ENCODE measurements around the gene PLTP.
"Not testable (repeated sequence)": the region's sequence is repeated elsewhere in the genome, so short reads cannot be mapped to it uniquely, and the experiment has no call there.

Gene PLTP, protein sequence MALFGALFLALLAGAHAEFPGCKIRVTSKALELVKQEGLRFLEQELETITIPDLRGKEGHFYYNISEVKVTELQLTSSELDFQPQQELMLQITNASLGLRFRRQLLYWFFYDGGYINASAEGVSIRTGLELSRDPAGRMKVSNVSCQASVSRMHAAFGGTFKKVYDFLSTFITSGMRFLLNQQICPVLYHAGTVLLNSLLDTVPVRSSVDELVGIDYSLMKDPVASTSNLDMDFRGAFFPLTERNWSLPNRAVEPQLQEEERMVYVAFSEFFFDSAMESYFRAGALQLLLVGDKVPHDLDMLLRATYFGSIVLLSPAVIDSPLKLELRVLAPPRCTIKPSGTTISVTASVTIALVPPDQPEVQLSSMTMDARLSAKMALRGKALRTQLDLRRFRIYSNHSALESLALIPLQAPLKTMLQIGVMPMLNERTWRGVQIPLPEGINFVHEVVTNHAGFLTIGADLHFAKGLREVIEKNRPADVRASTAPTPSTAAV

DNA sequence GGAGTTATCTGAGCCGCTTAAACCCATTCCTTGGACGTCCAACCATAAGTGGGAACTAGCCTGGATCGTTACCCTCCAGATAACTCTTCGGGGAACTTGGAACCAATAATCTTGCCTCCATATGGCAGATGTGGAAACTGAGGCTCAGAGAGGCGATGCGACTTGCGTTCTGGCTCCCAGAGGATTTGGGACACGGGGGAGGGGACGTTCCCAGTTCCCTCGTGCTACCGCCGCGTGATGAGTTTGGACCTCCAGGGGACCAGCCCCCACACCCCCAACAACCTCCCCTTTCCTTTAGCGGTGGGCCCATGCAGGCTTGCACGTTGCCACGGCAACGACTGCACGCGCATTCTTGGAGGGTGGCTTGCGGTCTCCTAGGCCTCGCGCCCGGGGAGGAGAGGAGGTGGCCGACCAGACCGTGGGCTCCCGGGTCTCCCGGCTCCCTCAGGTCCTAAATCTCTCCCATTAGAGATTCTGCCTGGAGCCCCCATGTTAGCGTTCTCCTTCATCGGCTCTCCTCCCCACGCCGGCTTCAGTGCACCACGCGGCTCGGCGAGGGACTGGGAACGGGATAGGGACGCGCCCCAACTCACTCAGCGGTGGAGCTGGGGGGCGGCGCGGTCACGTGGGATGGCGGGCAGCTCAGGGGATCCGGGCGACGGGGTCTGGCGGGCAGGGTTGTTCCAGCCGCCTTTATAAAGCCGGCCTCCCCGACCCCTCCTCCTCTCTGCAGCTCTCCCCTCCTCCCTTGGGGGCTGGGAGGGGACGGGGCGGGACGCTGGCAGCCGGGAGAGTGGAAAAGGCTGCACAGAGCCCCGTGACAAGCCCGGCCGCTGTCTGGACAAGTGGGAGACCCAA is at the start of gene PLTP:
TSS of gene PLTP (minus strand) at position 670 of the 858 bp plus-strand sequence. CDS start 703 bp downstream, outside the sequence.
- DNase-seq (ENCODE audit: low read depth in 2 of 2), result no peak

GRCh38 chr20:45959956-45960630 is 48.1 kb upstream of the PLTP start:
- no peak for DNase-seq (ENCODE audit: low read depth in 2 of 2)

- no peak for DNase-seq (ENCODE audit: low read depth in 2 of 2)
Measured at GRCh38 chr20:45959126-45959525, 47.2 kb upstream of the PLTP start.

DNA sequence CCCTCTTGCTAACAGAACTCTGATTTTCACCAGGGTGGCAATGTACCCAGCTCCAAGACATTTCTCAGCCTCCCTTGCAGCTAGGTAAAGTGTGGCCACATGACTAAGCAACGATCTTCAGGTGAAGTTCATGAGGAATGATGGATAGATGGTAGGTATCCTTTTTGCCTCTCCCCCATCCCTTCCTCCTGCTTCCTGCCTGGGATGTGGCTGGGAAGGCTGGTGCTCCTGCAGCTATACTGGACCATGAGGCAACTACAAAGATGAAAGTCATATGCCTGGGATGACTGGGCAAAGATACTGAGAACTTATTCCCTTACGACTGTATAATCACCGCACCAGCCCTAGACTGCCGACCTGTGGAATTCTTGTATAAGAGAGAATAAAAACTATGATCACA is 46.6 kb upstream of the PLTP start:
- no peak for DNase-seq (ENCODE audit: low read depth in 2 of 2)

DNA sequence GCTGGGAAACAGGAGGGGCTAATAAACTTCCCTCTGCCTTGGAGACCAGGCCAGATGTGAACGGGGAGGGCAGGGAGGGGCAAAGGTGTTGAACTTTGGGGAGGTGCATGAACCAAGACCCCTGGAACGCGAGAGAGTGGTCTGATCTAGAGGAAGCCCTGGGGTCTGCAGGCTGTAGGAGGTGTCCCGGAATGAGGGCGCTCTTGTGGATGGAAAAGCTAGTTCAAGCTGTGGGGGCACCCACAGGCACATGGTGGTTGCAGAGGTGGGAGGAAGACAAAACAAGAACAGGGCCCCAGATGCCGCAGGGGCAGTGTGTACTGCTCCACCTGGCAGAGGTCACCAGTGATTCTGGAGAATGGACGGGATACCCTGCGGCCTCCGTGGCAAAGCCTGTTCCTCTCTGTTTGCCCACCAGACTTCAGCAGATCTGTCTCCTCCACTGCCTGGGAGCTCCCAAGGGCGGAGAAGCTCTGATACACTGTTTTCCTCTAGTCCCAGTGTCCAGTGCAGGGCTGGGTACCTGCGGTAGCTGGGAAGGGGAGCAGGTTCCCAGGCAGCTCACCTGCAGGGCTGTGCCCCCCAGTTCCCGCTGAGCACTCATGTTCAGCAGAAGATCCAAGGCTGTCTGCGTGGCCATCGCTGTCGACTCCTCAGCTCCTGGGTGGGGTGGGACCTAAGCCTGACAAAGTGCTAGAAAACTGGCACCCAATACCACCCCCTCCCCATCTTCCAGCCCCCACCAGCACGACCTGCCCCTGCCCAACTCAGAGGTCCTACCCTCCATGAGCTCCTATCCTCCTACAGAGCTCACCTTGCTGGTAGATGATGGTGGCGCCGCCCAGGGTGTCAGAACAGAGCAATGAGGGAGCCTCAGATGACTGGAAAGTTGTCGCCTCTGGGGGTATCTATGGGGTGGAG is 45.3 kb upstream of the PLTP start:
- DNase-seq (ENCODE audit: low read depth in 2 of 2), result no peak

DNA sequence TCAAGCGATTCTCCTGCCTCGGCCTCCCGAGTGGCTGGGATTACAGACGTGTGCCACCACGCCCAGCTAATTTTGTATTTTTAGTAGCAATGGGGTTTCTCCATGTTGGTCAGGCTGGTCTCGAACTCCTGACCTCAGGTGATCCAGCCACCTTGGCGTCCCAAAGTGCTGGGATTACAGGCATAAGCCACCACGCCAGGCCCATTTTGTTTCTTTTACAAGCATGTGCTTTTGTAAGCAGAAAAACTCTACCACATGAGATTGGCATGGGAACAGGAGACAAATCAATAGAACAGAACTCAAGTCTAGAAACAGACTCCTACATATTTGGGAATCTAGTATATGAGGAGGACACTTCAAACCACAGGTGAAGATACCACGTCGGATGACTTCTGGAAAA is 44.4 kb upstream of the PLTP start:
- not testable (repeated sequence) for DNase-seq (ENCODE audit: low read depth in 2 of 2)

GRCh38 chr20:45953672-45954071 is 41.7 kb upstream of the PLTP start:
- no peak for DNase-seq (ENCODE audit: low read depth in 2 of 2)

GRCh38 chr20:45952861-45953260 is 40.9 kb upstream of the PLTP start:
- DNase-seq (ENCODE audit: low read depth in 2 of 2), result no peak

DNA sequence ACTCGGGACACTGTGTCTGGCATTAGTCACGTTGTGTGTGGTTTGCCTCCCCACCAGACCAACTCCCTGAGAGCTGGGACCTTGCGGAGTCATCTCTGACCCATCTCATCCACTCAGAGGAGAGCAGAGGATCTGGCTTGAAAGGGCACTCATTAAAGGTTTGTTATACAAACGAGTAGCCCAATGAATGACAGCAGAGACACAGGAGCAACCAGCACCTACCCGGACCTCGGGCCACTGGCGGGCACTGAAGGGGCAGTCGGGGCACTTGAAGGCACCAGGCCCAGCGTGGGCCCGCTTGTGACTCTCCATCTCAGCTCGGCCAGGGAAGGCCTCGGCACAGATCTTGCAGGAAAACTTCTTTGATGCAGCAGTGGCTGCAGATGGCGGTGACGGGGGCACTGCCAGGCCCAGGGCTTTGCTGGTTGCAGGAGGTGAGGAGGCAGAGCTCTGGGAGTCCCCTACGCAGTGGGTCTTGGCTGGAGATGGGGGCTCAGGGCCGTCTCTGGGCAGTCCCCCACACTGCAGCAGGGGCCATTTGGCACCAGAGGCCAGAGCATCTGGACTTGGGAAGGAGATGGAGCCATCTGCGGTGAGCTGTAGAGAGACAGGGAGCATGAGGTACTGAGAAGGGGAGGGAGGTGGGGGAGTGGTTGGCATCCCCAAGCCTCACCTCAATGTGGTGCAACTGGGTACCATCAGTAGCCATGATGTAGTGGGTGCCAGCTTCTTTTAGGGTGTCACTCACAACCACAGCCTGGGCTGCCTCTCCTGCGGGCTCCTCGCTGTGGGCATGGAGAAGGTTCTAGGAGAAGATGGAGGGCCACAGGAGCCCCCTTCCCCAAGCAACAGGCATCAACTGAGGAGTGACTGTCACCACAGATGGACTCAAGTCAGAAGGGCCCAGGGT is 40.2 kb upstream of the PLTP start:
- DNase-seq (ENCODE audit: low read depth in 2 of 2), result no peak

DNA sequence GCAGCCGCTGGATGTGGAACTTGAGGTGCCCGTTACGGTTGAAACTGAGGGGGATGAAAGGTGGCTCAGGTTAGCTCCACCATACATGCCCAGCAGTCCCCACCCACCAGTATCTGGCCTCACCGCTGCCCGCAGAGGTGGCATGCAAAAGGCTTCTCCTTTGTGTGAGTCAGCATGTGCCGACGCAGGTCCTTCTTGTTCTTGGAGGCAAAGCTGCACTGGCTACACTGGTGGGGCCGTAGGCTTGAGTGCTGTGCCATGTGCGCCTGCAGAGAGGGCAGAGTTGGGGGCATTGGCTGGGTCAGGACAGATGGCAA is 38.3 kb upstream of the PLTP start:
- no peak for DNase-seq (ENCODE audit: low read depth in 2 of 2)

GRCh38 chr20:45949542-45950329 is 37.8 kb upstream of the PLTP start:
- DNase-seq (ENCODE audit: low read depth in 2 of 2), result no peak

DNA sequence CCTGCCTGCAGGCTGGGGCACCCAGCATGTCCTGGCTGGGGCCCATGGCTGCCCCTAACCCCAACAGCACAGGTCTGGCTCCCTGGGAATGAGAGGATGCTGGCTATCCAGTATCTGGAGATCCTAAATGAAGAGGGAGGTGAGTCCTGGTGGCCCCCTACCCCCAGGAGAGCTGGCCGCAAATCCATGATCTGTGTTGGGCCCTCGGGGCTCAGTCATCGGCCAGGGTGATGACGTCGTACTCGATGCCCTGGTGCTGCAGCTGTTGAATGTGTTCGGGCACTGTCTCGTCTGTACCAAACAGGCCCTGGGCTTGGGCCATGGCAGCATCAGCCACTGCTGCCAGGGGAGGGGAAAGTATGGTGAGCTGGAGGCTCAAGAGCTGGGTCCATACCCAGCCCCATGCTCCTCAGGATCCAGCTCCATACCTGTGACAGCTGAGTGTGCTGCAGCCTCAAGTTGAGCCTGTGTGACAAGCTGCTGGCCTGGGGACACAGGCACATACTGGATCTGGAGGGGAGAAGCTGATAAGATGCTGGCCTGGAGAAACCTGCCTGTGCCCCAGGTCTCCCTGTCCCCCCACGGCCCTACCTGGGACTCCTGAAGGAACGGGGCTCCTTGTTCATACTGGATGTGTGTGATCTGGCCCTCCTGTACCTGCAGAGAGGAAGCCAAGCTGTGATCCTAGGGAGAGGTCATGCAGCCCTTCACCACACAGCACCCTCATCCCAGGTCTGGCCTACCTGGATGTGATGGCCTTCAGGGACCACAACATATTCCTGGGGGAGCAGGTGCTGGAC is 37.0 kb upstream of the PLTP start:
- no peak for DNase-seq (ENCODE audit: low read depth in 2 of 2)

DNA sequence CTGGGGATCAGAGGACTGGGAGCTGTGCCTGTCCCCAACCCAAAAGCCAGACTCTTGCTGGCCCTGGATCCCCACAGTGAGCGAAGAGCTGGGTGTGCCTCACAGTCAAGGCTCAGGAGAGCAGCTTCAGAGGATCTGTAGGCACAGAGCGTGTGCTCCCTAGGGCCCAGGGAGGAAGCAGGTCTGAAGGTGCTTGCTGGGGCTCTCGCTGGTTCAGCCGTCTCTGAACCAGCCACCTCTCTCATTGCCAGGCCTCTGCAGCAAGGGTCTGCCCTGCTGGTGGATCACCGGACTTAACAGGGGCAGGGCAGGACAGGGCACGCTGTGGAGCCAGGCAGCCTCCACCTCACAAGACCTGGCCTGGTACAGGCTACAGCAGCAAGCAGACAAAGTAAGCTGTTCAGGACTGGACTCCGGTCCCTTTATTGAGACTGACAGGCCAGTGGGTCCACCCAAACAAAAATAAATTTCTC is 36.3 kb upstream of the PLTP start:
- no peak for DNase-seq (ENCODE audit: low read depth in 2 of 2)

DNA sequence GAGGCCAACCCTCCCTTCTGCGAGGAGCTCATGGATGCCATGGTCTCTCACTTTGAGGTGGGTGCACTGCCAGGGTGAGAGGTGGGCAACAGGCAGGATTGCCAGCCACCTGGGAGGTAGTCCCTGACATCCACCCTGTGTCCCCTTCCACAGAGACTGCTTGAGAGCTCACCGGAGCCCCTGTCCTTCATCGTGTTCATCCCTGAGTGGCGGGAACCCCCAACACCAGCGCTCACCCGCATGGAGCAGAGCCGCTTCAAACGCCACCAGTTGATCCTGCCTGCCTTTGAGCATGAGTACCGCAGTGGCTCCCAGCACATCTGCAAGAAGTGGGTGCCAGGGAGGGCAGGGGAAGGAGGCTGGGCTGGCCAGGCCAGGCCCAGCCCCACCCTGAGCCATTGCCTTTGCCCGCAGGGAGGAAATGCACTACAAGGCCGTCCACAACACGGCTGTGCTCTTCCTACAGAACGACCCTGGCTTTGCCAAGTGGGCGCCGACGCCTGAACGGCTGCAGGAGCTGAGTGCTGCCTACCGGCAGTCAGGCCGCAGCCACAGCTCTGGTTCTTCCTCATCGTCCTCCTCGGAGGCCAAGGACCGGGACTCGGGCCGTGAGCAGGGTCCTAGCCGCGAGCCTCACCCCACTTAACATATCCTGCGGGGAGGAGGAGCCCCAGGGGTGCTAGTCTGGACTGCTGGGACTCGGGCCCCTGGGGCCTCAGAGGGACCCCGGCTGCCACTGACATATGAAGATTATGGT is 35.3 kb upstream of the PLTP start:
- DNase-seq (ENCODE audit: low read depth in 2 of 2), result no peak

DNA sequence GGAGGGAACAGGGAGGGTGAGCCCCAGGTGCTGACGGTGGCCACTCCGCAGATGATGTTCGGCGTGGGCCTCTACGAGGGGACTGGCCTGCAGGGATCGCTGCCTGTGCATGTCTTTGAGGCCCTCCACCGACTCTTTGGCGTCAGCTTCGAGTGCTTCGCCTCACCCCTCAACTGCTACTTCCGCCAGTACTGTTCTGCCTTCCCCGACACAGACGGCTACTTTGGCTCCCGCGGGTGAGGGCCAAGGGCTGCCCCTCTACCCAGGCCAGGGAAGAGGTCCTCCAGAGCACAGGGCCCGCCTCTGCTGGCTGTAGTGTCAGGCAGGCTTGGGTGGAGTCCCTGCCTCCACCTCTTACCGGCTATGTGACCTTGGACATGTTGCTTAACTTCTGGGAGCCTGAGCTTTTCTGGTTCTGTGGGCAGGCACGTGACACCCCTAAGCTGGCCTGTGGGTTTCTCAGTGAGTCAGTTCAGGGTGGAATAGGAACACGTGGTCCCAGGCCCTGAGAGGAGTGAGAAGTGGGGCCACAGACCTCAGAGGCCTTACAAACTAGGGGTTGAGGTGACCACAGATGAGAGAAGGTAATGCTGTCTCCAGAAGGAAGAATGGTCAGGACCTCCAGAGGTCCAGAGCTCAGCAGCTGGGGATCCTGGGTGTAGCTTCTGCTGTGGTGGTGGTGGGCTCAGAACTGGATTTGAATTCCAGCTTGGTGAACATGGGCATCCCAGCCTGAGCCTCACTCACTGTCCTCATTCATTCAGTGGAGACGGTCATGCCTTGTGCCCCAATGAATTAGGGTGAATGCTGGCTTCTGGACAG is 34.4 kb upstream of the PLTP start:
- peak; percentile 63 to 65 for DNase-seq (ENCODE audit: low read depth in 2 of 2)

DNA sequence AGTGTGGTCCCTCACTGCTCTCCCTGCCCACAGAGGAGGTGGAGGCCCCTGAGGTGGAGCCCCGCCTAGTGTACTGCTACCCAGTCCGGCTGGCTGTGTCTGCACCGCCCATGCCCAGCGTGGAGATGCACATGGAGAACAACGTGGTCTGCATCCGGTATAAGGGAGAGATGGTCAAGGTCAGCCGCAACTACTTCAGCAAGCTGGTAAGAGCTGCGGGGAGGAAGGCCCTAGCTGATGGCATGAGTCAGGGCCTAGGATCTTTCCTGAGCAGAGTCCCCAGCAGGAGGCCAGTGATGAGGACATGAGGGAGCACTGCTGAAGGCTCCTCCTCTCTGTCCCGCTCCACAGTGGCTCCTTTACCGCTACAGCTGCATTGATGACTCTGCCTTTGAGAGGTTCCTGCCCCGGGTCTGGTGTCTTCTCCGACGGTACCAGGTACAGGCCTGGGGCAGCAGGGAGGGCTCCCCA is 33.8 kb upstream of the PLTP start:
- DNase-seq (ENCODE audit: low read depth in 2 of 2), result no peak

All from stimulated activated CD8-positive, alpha-beta memory T cell treated with anti-CD3 and anti-CD28 coated beads, Interleukin-7, amount 100 ng/mL, for 4 hours (primary cell).